NB4 (cell line): Measurements from ENCODE around the gene CAPN3.

Experiments
- POLR2A ChIP-seq: IDR thresholded peaks from 2 replicates; pipeline ENCODE4 v1.6.1; 2011; ENCODE audit warnings: mild to moderate bottlenecking; ENCODE audit not compliant: insufficient read length; ENCODE audit errors: extremely low read depth
- TF ChIP-seq, protein P1 (sequence below): IDR thresholded peaks from one replicate; pipeline ENCODE4 v1.5.1; 2012; ENCODE audit warnings: low read depth, low read length

GRCh38 chr15:42409011-42409410 is 49.7 kb downstream of the CAPN3 start:
- TF ChIP-seq, protein P1, sequence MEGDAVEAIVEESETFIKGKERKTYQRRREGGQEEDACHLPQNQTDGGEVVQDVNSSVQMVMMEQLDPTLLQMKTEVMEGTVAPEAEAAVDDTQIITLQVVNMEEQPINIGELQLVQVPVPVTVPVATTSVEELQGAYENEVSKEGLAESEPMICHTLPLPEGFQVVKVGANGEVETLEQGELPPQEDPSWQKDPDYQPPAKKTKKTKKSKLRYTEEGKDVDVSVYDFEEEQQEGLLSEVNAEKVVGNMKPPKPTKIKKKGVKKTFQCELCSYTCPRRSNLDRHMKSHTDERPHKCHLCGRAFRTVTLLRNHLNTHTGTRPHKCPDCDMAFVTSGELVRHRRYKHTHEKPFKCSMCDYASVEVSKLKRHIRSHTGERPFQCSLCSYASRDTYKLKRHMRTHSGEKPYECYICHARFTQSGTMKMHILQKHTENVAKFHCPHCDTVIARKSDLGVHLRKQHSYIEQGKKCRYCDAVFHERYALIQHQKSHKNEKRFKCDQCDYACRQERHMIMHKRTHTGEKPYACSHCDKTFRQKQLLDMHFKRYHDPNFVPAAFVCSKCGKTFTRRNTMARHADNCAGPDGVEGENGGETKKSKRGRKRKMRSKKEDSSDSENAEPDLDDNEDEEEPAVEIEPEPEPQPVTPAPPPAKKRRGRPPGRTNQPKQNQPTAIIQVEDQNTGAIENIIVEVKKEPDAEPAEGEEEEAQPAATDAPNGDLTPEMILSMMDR: no peak
- no peak for TF ChIP-seq POLR2A
